ENCODE data around the gene RAB30. TPM values are rescaled to one million over a fixed set of nuclear protein-coding genes. Genes with fewer than 3 reads are reported as not detected.

Gene RAB30
- total and polyA plus RNA-seq, 9 donors, result 6.8 to 30.4 (median 22.7) TPM

GRCh38 chr11:83021780-83022125, 49.9 kb downstream of the RAB30 start:
- intact Hi-C loops (cut with DNase I), result no loop called here
- Histone ChIP-seq H3K9me3 (no peaks in the 10 kb centered on the region), H3K27ac (no peak overlapping the region), H3K27me3 (no peaks in the 10 kb centered on the region), H3K4me1 (ENCODE audit: insufficient read depth) (peaks cover 10% of the 10 kb centered on the region), H3K36me3 (no peaks in the 10 kb centered on the region), H3K4me3 (no peak overlapping the region)
- DNase-seq, result no peak
- TF ChIP-seq CTCF (IDR thresholded peaks at IDR 0.05), result no peak
- TF ChIP-seq POLR2A (IDR thresholded peaks at IDR 0.05), result no peak
- no peak for TF ChIP-seq EP300 (IDR thresholded peaks at IDR 0.05)
- WGBS, 3 donors, result 84 to 97% (median 93%) methylated on average over 2 of the region's 2 CpGs

GRCh38 chr11:83020942-83021779, 50.5 kb downstream of the RAB30 start:
- no peaks in the 10 kb centered on the region for H3K27me3 ChIP-seq
- H3K27ac ChIP-seq, result no peak overlapping the region
- H3K4me1 ChIP-seq (ENCODE audit: insufficient read depth), result peaks cover 11% of the 10 kb centered on the region
- TF ChIP-seq CTCF (IDR thresholded peaks at IDR 0.05) (no peak), EP300 (IDR thresholded peaks at IDR 0.05) (no peak), POLR2A (IDR thresholded peaks at IDR 0.05) (no peak)
- H3K36me3 ChIP-seq, result no peaks in the 10 kb centered on the region
- no peaks in the 10 kb centered on the region for H3K9me3 ChIP-seq
- no peak overlapping the region for H3K4me3 ChIP-seq
- 91 to 96% (median 95%) methylated on average over 17 of the region's 17 CpGs for WGBS, 3 donors
- intact Hi-C loops (cut with DNase I), result no loop called here
- DNase-seq, result no peak

DNA sequence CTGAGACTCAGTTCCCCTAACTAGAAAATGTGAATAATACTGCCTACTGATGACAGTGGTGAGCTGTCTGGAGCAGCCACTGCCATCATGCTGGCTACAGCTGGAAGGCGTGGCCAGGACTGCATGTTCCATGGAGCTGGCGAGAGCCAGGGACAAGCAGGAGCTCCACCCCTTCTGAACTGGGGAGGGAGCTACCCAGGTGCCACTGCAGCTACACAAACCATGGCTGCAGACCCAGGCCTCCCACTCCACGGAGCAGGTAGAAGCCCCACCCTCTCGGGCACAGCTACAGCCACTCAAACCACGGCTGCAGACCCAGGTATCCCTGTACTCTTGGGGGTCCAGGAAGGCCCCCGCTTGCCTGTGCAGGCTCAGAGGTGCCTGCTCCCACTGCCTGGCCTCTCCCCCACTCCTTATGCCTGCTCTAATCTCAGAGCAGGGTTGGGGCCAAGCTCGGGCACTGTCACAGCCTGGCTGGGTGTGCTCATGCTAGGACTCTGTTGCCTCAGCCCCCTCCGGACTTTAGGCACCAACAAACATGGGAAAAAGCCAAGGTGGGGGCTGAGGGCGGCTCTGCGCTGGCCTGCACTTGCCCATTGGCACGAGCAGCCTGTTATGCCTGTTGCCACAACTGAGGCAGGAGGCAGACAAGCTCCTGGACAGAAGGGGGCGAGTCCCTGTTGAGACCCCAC, 51.7 kb downstream of the RAB30 start:
- no peak for TF ChIP-seq CTCF (IDR thresholded peaks at IDR 0.05)
- TF ChIP-seq POLR2A (IDR thresholded peaks at IDR 0.05), result no peak
- TF ChIP-seq EP300 (IDR thresholded peaks at IDR 0.05), result no peak
- no peaks in the 10 kb centered on the region for H3K27me3 ChIP-seq
- no peaks in the 10 kb centered on the region for H3K36me3 ChIP-seq
- intact Hi-C loops (cut with DNase I), result no loop called here
- H3K4me3 ChIP-seq, result no peak overlapping the region
- no peak overlapping the region for H3K27ac ChIP-seq
- 90 to 92% (median 92%) methylated on average over 12 of the region's 12 CpGs for WGBS, 3 donors
- no peak for DNase-seq
- peaks cover 8% of the 10 kb centered on the region for H3K4me1 ChIP-seq (ENCODE audit: insufficient read depth)
- no peaks in the 10 kb centered on the region for H3K9me3 ChIP-seq

GRCh38 chr11:83014951-83015350, 56.7 kb downstream of the RAB30 start:
- WGBS, 3 donors, result 92 to 100% (median 100%) methylated on average over 1 of the region's 1 CpG

More at GRCh38 chr11:83014951-83015350, 56.7 kb downstream of the RAB30 start:
- Histone ChIP-seq H3K27me3 (no peaks in the 10 kb centered on the region), H3K9me3 (no peaks in the 10 kb centered on the region), H3K4me3 (no peak overlapping the region), H3K36me3 (no peaks in the 10 kb centered on the region), H3K4me1 (ENCODE audit: insufficient read depth) (peaks cover 10% of the 10 kb centered on the region), H3K27ac (no peak overlapping the region)
- no peak for TF ChIP-seq CTCF (IDR thresholded peaks at IDR 0.05)
- TF ChIP-seq EP300 (IDR thresholded peaks at IDR 0.05), result no peak
- no peak for TF ChIP-seq POLR2A (IDR thresholded peaks at IDR 0.05)
- DNase-seq, result no peak
- intact Hi-C loops (cut with DNase I), result no loop called here
